Peyer's patch (tissue), 4 donors: ENCODE results near the gene TMEM178B. TPM values are rescaled to one million over a fixed set of nuclear protein-coding genes. Genes with fewer than 3 reads are reported as not detected.

ENCODE experiments used
- DNase-seq, 3 donors: peaks; one replicate each; pipeline ENCODE4 v3.0.0-alpha.2; 2017 to 2019
- H3K27ac ChIP-seq, 4 donors: fragments of 200-600 bp; sonication (generic); one replicate each; pipeline ENCODE4 v1.5.1; 2016 to 2019
- H3K27me3 ChIP-seq, 2 donors: fragments of 200-600 bp; sonication (generic); one replicate each; pipeline ENCODE4 v1.5.1; 2019
- H3K36me3 ChIP-seq, 3 donors: fragments of 200-600 bp; sonication (generic); one replicate each; pipeline ENCODE4 v1.5.1; 2016 to 2019
- H3K4me1 ChIP-seq, 4 donors: fragments of 200-600 bp; sonication (generic); one replicate each; pipeline ENCODE4 v1.5.1; 2016 to 2019
- H3K4me3 ChIP-seq, 4 donors: fragments of 200-600 bp; sonication (generic); 1 replicate in 3 of 4; 2 replicates in 1 of 4; pipeline ENCODE4 v1.5.1; 2016 to 2019; ENCODE audit warnings: mild to moderate bottlenecking in 1 of 4
- H3K9me3 ChIP-seq, 4 donors: fragments of 200-600 bp; sonication (generic); one replicate each; pipeline ENCODE4 v1.5.1; 2016 to 2019; ENCODE audit warnings: mild to moderate bottlenecking in 1 of 4
- POLR2A ChIP-seq, 2 donors: fragments of 450-650 bp; IDR thresholded peaks; one replicate each; pipeline ENCODE4 v1.5.1; 2017; ENCODE audit warnings: antibody characterized with exemption in 2 of 2, mild to moderate bottlenecking in 2 of 2, moderate library complexity in 2 of 2
- total RNA-seq, 4 donors: library from RNA; depleted of rRNA; stranded (reverse); fragments of >200 nt; gene quantifications; one replicate each; pipeline ENCODE4 v1.1.0, GENCODE V29; 2016
- TF ChIP-seq, protein P1 (sequence below), 6 experiments: fragments of 450-650 bp in 4 of 6; fragments of 200-600 bp in 2 of 6; sonication (generic) in 1 of 6; IDR thresholded peaks; one replicate each; pipeline ENCODE4 v1.5.1; 2017 to 2019; ENCODE audit warnings: antibody characterized with exemption in 6 of 6, mild to moderate bottlenecking in 3 of 6, moderate library complexity in 1 of 6

Gene TMEM178B
- total RNA-seq, 4 donors from 2014 or later, result under 0.01 to 0.66 (median 0.13) TPM; not detected in 1

DNA sequence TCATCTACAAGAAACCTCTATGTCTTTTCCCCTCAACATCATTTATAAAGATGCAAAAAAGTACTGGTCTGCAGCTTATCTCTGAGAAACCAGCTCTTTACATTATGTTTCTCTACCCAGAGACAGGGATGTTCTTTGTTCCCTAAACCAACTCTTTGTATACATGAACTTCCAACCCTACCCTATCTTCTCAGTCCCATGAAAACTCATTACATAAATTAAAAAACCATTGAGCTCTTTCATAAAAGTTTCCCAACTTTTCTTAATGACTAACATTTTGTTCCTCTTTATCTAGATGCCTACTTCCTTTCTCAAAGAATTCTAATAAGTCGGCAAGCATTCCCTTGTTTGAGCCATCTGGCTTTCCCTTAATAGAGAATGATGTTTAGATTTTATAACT lies 284.5 kb downstream of the TMEM178B start:
- Histone ChIP-seq H3K27me3 (no peaks in the 10 kb centered on the region), H3K9me3 (no peaks in the 10 kb centered on the region), H3K27ac (no peak overlapping the region), H3K36me3 (no peaks in the 10 kb centered on the region), H3K4me3 (no peak overlapping the region), H3K4me1 (no peaks in the 10 kb centered on the region)
- no peak for DNase-seq
- TF ChIP-seq, protein P1, sequence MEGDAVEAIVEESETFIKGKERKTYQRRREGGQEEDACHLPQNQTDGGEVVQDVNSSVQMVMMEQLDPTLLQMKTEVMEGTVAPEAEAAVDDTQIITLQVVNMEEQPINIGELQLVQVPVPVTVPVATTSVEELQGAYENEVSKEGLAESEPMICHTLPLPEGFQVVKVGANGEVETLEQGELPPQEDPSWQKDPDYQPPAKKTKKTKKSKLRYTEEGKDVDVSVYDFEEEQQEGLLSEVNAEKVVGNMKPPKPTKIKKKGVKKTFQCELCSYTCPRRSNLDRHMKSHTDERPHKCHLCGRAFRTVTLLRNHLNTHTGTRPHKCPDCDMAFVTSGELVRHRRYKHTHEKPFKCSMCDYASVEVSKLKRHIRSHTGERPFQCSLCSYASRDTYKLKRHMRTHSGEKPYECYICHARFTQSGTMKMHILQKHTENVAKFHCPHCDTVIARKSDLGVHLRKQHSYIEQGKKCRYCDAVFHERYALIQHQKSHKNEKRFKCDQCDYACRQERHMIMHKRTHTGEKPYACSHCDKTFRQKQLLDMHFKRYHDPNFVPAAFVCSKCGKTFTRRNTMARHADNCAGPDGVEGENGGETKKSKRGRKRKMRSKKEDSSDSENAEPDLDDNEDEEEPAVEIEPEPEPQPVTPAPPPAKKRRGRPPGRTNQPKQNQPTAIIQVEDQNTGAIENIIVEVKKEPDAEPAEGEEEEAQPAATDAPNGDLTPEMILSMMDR (IDR thresholded peaks at IDR 0.05), result no peak
- TF ChIP-seq POLR2A (IDR thresholded peaks at IDR 0.05), result no peak

DNA sequence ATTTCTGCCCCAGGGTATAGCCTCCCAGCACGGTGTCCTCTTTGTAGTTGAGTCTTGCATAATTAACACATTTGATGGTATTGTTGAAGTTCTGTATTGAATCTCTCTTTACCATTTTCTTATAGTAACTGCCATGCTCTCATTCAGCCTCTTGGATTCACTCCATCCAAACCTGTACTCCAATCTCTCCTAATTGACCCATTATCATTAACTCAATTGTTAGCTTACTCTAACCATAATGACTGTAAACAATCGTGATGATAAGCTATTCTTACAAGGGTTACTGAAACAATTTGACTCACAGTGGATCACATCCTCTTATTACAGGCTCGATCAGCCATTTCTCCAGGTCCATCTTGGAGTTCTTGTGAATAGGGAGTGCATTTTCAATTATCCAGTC lies 285.4 kb downstream of the TMEM178B start:
- no peaks in the 10 kb centered on the region for H3K27me3 ChIP-seq
- H3K27ac ChIP-seq, result no peak overlapping the region
- no peak overlapping the region for H3K4me3 ChIP-seq
- H3K4me1 ChIP-seq, result no peaks in the 10 kb centered on the region
- TF ChIP-seq, protein P1 (IDR thresholded peaks at IDR 0.05), result no peak
- TF ChIP-seq POLR2A (IDR thresholded peaks at IDR 0.05), result no peak
- H3K9me3 ChIP-seq, result no peaks in the 10 kb centered on the region
- no peaks in the 10 kb centered on the region for H3K36me3 ChIP-seq
- no peak for DNase-seq

- H3K27me3 ChIP-seq, result no peaks in the 10 kb centered on the region
- TF ChIP-seq, protein P1 (IDR thresholded peaks at IDR 0.05), result no peak
- no peak for TF ChIP-seq POLR2A (IDR thresholded peaks at IDR 0.05)
- no peak for DNase-seq
- H3K36me3 ChIP-seq, result no peaks in the 10 kb centered on the region
- H3K9me3 ChIP-seq, result no peaks in the 10 kb centered on the region
- H3K4me1 ChIP-seq, result no peaks in the 10 kb centered on the region
- H3K4me3 ChIP-seq, result no peak overlapping the region
- no peak overlapping the region for H3K27ac ChIP-seq
Measured at GRCh38 chr7:141359740-141360415, 286.0 kb downstream of the TMEM178B start.

DNA sequence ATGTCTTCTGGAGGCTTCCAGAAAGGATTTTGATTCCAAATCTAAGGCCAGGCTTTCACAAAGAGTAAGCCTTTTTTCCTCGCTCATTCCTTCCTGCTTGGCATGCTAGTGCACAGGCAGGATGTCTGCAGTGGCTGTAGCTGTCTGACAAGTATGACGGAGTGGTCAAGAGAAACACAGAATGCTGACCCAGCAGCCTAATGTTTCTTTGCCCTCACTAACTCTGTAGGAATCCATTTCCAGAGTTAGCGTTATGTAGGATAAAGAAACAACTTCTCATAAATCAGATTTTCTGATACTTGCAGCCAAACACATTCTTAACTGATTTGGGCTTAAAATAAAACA lies 286.5 kb downstream of the TMEM178B start:
- H3K27me3 ChIP-seq, result no peaks in the 10 kb centered on the region
- no peaks in the 10 kb centered on the region for H3K4me1 ChIP-seq
- TF ChIP-seq, protein P1 (IDR thresholded peaks at IDR 0.05), result no peak
- no peak for TF ChIP-seq POLR2A (IDR thresholded peaks at IDR 0.05)
- H3K4me3 ChIP-seq, result no peak overlapping the region
- H3K9me3 ChIP-seq, result no peaks in the 10 kb centered on the region
- no peak overlapping the region for H3K27ac ChIP-seq
- no peaks in the 10 kb centered on the region for H3K36me3 ChIP-seq
- DNase-seq, result no peak

GRCh38 chr7:141360803-141361202 lies 286.9 kb downstream of the TMEM178B start:
- DNase-seq, result no peak
- Histone ChIP-seq H3K4me1 (no peaks in the 10 kb centered on the region), H3K9me3 (no peaks in the 10 kb centered on the region), H3K4me3 (no peak overlapping the region), H3K27me3 (no peaks in the 10 kb centered on the region), H3K27ac (no peak overlapping the region), H3K36me3 (no peaks in the 10 kb centered on the region)
- TF ChIP-seq, protein P1 (IDR thresholded peaks at IDR 0.05), result no peak
- TF ChIP-seq POLR2A (IDR thresholded peaks at IDR 0.05), result no peak

GRCh38 chr7:141361479-141361878 lies 287.6 kb downstream of the TMEM178B start:
- no peaks in the 10 kb centered on the region for H3K9me3 ChIP-seq
- DNase-seq, result no peak
- H3K27ac ChIP-seq, result no peak overlapping the region
- H3K36me3 ChIP-seq, result no peaks in the 10 kb centered on the region
- no peaks in the 10 kb centered on the region for H3K4me1 ChIP-seq
- no peak overlapping the region for H3K4me3 ChIP-seq
- no peaks in the 10 kb centered on the region for H3K27me3 ChIP-seq
- TF ChIP-seq, protein P1 (IDR thresholded peaks at IDR 0.05), result no peak
- no peak for TF ChIP-seq POLR2A (IDR thresholded peaks at IDR 0.05)
